Measurements from ENCODE around the gene PALLD. TPM values are rescaled to one million over a fixed set of nuclear protein-coding genes. Genes with fewer than 3 reads are reported as not detected.
A peak's percentile ranks its signal among the peaks of the same experiment; 100 is the strongest.
"Not testable (repeated sequence)": the region's sequence is repeated elsewhere in the genome, so short reads cannot be mapped to it uniquely, and the experiment has no call there.

The PALLD gene
- polyA plus RNA-seq, 5 donors: 55.6 to 90.3 (median 82.1) TPM

DNA sequence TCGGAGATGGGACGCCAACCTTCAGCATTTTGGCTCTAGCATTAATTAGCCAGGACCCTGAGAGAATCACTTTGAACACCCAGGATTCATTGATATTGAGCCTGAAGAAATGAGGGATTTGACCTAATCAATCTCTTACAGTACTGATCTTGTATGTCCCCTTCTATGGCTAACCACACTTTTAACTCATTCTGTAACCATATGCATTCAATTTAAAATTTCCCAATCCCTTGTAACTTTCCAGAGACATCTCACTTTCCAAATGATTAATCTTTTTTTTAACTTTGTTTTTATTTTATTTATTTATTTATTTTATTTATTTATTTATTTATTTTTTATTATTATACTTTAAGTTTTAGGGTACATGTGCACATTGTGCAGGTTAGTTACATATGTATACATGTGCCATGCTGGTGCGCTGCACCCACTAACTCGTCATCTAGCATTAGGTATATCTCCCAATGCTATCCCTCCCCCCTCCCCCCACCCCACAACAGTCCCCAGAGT lies 205.8 kb downstream of the PALLD start:
- DNase-seq: not testable (repeated sequence)

DNA sequence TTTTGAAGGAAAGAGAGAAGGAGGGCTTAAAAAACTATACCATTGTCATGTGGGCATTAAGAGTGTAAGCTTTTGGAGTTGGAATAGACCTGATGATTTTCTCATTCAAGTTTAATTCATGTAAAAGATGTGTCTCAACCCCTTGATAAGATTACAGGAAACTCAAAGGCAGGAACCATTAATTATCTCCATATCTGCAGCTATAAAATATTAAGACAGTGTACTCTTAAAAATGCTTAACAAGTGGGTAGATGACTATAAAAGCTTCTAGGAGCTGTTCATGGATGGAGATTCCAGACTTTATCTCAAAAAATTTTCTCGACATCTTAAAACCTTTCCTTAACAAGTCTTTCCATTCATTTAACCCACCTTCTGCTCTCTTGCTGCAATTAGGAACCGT lies 208.3 kb downstream of the PALLD start:
- no peak for DNase-seq

DNA sequence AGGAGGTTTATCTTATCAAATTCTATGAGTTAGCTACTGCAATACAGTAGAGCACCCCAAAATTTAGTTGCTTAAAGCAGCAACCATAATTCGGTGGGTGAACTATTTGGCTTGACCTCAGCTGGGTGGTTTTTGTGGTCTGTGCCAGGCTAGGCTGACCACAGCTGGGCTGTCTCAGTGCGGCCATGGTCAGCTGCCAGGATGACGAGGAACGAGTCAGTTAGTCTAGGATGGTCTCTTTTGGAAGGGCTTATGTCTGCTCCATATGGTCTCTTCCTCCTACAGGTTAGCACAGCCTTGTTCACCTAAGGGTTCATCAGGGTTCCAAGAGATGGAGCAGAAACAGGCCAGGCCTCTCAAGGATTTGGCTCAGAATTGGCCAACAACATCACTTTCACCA lies 210.4 kb downstream of the PALLD start:
- no peak for DNase-seq

DNA sequence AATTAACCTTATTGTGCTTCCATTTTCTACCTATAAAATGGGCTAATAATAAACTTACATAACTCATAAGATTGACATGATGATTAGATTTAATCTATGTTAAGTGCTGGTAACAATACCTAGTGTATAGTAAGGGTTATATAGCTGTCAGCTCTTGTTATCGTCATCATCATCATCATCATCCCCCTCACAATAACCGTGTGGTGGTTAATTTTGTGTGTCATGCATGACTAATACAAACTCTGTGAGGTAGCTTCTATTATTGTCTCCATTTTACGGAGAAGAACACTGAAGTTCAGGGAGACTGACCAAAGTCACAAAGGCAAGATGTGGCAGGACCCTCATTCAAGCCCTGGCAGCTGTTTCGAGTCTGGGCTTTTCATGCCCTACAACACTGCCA lies 211.3 kb downstream of the PALLD start:
- DNase-seq: no peak

DNA sequence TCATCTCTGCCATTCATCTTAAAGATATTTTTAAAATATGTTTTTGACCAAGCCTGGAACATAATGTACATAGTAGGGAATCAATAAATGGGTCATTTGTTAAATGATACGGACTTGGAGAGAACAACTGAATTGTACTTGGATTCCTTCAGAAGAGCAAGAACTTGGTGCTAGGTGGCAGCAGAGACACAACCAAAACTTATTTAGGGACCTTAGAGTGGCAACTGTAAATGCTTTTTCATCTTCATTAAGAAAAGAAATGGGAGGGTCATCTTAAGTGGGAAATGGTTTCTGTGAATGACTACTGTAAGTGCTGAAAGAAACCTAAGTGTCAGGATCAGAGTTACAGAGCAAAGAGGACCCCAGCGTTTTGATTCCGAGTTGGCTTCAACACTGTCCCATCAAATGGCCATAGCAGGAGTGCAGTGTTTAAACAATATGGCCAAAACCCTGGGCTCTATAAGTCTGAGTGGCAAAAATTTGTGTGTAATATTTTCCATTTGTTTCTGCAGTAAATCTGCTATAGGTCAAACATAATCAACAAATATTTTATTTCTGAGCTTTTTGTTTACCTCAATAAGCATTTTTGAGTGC lies 213.6 kb downstream of the PALLD start:
- DNase-seq: peak; percentile 53 to 58

DNA sequence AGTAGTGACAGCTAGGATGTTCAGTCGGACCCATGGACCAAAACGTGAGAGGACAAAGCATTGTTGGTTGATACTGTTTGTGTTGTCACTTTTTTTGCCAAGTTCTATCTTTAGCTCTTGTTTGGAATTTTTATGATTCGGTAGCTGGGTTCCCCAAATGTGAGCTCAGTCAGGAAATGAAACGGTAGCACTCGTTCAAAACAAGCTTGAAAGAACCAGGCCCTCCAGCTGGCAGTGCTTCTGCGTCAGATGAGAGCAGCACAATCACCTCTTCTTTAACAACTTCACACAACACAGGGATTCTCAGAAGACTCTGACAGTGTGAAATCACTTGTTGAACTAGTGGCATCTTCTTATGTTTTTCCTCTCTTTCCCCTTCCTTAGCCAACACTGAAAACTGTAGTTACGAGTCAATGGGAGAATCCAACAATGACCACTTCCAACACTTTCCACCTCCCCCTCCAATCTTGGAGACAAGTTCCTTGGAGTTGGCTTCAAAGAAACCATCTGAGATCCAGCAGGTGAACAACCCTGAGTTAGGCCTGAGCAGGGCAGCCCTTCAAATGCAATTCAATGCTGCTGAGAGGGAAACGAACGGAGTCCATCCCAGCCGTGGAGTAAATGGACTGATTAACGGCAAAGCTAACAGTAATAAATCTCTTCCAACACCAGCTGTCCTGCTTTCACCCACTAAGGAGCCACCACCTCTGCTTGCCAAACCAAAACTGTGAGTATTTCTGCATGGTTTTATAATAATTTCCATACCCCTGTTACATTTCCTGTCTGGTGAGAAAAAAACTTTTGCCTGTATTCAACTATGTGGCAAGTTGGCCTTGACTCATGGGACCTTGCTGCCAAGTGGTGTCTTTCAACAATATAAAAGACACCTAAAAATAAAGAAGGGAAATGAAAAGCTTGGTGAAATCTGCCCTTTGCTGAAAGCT lies 214.6 kb downstream of the PALLD start:
- no peak for DNase-seq

DNA sequence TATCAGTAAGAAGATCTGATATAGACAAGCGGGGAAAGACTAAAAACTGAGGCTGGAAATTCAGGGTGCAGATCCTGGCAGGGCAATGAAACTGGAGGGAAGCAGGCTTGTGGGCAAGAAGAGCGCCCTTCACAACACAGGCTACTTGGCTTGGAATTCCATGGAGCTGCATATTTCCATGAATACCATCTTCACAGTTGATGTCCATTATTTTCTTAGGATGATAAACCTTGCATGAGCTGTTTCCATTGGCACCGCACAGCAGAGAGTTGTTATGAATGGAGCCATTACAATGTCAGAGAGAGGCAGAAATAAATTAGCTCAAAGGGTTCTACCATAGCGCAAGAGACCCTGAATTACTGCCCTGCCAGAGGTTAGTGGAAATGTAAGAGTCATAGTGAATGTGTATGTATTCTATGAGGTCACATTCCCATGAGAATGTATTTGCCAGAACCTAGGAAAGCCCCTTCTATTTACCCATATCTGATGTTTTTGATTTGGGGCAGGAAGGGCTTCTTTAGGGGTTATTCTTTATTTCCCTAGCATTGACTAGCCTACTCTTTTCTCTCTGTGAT lies 215.6 kb downstream of the PALLD start:
- no peak for DNase-seq

DNA sequence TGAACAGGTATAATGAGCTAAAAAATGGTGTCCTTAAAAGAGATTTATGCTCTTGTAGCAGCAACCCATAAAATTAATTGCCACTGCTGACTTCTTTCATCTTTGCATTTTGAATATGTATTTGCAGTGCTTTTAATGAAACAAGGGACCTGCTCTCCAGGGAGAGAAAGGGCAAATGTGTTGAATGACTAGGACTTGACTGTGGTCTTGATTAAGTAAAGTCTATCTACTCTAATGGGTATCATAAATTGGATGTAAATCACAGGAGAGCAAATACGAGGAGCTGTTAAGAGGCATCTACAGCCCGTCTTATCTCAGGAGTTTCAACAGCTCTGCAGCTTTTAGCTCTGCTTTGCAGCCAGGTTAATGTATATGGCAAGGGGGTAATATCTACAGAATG lies 216.4 kb downstream of the PALLD start:
- no peak for DNase-seq

DNA sequence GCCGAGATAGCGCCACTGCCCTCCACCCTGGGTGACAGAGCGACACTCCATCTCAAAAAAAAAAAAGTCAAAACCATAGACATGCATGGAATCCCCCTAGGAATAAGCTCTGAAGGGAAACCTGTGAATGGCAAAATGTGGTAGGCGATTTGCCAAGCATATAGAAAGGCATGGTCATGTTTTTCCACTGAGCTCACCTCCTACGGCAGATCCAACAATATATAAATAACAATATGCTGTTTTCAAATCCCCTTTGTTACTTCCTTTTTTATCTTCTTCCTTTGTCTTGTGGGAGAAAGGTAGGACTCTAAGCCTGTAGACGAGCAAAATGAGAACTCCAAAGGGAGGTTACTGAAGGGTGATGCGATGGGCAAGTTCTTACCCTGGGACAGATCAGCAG lies 219.0 kb downstream of the PALLD start:
- no peak for DNase-seq

DNA sequence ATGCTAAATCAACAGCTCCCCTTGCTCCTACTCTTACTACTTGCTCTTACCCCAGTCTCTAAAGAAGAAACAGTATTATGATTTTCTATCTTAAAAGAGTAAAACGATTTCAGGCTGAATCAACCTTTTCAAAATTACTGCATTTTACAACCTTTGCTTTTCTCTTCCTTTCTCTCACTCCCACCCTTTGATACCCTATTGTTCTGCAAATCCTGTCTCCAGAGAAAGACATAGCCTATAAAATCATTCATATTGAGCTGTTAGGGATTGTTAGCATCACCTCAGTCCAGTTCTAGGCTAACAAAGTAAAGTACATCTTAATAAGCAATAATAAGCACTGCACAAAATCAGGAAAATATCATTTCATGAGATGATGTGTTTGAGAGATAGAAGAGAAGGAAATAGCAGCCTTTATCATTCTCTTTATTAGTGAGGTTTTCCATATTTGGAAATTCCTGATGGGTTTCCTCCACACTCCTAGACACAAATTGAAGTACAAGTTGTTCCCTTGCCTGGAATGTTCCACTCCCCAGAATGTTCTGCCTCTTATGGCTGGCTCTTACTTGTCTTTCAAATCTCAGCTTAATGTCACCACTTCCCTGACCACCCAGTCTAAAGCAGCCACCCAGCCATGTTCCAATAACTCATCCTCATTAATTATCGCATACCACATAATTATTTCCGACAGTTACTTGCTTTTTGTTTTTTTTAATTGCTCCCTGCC lies 219.7 kb downstream of the PALLD start:
- no peak for DNase-seq

DNA sequence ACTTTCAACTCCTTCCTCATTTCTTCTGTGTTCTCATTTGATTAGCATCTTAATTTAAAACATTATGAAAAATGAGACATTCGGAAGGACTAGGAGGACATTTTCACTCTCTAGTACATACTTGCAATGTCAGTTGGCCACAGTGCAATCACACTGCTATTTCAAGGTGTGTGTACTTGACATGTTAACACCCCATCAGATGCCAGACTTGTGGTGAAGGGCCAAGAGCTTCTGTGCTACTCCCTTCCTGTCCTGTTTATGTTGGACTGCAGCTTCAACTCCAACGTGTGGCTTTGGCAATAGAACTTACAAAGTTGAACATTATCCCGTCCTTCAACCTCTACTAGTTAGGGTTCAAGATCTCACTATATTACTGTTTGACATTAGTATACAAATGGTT lies 221.0 kb downstream of the PALLD start:
- no peak for DNase-seq

DNA sequence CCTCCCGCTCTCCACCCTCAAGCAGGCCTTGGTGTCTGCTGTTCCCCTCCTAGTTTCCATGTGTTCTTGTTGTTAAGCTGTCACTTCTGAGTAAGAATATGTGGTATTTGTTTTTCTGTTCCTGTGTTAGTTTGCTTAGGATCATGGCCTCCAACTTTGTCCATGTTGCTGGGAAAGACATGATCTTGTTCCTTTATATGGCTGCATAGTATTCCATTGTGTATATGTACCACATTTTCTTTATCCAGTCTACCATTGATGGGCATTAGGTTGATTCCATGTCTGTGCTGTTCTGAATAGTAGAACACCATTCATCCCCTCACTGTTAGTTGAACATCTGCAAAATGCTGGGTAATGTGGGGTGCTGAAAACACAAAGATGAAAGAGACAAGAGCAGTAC lies 222.9 kb downstream of the PALLD start:
- DNase-seq: no peak

DNA sequence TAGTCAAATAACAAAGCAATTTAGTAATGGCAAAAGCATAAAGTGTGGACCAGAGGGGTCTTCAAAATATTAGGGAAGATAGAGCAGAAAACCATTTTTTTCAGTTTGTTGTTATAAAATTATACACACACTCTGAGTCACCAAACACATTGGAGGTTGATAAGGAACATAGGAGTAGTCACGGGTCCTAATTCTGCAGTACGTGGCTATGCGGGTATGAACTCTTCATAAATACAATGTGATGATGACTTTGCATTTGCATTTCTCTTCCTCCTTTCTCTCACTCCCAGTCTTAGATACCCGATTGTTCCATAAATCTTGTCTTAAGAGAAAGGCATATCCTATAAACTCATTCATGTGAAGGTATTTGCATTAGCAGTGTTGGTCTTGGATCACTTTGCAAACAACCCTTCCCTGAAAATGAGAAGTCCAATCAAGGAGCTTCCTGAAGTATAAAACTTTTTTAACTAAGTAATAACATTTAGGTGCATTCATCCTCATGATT lies 223.6 kb downstream of the PALLD start:
- DNase-seq: no peak

DNA sequence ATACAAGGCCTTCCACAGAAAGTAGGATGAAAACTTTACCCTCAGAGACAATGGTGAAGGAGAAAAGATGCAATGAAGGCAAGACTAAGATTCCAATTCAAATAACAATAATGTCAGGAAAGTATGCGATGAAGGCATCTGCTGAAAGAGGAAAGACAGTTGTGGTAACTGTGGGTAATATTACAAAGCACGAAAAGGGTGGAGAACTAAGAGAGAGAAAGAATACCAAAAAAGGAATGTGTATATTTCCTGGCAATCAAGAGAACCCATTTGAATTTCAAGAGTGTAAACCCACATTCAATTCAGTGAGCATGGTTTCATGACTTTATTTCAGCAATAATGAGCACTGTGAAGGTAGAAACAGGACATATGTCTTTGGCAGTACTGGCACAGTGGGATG lies 225.5 kb downstream of the PALLD start:
- DNase-seq: no peak

DNA sequence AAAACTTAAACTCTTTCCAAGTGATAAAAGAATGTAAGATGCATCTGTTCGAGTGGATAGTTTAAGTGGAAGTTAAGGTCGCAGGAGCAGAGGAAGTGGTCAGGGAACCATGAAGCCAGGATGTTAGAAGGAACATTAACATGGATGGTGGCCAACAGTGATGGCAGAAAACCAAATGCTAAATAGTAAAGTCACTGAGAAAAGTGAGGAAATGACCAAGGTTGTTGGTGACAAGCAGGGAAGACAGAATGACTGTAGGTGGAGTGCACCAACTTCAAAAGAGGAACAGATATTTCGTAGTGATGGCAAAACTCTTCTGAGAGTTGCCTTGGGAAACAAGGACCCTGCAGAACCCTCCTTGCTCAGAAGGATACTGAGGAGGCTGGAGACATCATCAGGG lies 226.2 kb downstream of the PALLD start:
- no peak for DNase-seq

DNA sequence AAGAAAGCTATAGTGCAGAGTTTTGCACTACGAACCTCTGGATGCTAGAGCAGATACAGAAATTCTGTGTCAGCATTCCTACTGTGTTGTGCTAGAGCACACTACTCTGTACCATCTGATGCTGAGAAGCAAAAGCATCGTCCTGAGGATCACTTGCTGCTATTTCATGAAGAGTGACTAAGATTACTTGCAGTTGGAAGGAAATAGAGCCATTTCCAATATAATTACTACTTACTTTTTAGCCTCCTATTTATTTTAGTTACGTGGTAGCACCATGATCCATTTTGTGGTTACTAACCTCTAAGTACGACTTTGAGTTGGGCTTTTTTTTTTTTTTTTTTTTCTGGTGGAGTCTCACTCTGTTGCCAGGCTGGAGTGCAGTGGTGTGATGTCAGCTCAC lies 226.7 kb downstream of the PALLD start:
- no peak for DNase-seq

DNA sequence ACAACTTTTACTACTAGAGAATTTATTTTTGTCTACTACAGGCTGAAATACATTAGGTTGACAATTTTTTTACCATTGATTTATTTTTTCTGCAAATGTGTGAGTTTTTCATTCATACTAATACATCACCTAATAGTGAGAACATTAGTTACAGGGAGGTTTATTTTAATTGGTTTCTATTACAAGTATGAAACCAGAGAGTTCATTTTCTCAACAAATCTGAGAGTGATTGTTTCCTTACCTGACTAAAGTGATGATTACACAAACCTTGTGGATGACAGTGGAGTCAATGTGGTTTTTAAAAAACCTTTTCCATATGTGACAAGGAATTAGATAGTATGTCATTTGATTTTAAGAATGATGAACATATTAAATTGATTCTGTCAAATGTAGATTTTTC lies 227.4 kb downstream of the PALLD start:
- no peak for DNase-seq

DNA sequence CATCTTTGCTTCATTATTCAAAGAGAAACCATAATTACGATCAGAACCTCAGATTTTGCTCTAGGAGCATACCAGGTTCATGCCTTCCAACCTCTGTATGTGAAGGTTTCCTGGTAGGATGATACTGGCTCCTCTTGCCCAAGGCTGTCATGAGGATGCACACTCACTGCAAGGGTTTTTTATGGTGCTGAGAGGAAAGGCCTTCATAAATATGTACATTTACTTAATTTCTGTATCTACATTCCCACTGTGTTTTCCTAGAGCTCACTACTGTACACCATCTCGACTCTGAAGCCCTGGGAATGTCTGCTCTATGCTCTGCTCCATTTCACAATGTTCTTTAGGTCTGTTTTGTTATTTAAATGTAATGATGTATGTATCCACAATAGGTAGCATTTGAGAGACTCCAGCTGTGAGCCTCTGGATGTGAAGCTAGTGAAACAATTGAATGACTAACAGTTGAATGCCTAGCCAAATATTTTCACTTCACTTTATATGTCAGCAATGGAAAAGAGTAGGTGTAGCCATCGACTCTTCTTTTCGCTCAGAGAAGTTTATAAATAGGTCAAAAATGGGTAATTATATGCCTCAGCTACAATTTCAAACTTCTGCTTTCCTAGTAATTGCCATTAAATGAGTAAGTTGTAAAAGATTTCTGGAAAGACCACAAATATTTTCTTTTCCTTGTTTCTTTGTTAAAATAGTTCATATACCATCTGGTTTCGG lies 228.0 kb downstream of the PALLD start:
- no peak for DNase-seq

DNA sequence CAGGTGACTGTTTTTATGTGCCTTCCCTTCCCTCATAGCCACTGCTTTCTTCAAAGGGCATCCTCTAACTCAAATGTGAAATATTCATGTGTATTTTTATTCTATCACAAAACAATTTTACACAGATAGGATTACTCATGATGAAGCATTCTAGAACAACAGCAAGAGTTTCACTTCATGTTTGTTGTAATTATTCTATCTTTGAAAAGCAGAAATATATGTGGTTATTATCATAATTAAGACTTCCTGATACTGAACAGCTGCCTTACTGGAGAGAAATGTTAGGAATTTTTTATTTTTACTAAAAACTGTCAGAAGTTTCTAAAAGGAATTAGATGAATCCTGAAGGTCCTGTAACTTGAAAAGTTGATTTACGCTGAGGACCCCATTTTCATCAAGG lies 229.1 kb downstream of the PALLD start:
- no peak for DNase-seq

DNA sequence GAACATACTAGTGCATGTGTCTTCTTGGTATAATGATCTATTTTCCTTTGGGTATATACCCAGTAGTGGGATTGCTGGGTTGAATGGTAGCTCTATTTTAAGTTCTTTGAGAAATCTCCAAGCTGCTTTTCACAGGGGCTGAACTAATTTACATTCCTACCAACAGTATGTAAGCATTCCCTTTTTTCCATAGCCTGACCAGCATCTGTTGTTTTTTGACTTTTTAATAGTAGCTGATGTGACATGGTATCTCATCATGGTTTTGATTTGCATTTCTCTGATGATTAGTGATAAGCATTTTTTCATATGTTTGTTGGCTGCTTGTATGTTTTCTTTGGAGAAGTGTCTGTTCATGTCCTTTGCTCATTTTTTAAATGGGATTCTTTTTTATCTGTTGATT lies 230.3 kb downstream of the PALLD start:
- DNase-seq: not testable (repeated sequence)

DNA sequence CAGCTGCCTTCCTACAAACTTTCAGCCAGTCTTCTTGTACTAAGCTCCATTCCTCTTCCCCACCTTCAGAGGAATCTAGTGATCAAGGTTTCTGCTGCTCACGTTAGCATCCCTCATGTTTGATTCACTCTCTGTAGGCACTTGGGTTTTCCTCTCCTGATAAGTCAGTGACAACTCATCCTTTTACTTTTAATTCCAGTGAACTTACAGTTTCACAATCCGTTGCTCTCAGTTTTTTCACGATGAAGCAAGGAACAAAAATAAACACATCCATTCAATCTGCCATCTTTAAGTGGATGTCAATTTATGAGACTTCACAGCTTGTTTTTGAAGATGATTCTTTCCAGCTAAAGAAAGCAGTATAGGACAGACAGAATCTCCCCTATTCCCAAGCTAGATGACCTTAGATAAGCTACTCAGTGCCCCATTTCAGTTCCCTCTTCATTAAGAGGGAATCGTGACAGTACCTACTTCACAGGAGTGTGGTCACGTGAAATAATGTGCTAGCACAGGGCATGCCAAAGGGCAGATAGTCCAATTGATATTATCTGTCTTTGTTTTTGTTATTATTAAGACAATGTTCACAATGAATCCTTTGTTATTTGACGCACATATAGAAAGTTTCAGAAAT lies 234.3 kb downstream of the PALLD start:
- DNase-seq: no peak
